HepG2 (cell line): ENCODE measurements around the gene CFAP43. TPM values are rescaled to one million over a fixed set of nuclear protein-coding genes. Genes with fewer than 3 reads are reported as not detected.

Source experiments
- ATAC-seq: fragments of 200-7000 bp; cut with Tn5 transposase; 3 replicates; pipeline ENCODE4 v1.9.1; 2020; ENCODE audit warnings: mild to moderate bottlenecking, moderate library complexity
- BruUV-seq: library from RNA; stranded (reverse); fragments of 400-500 nt; replicated peaks from 2 replicates; lab custom pipeline; 2021; lab: Mats Ljungman, UMichigan
- CTCF ChIA-PET: fragments of 300-600 bp; formaldehyde crosslinking; extraction: SDS; loops from one replicate; lab custom pipeline; 2021; ENCODE audit warnings: low total read pairs, inconsistent platforms, low intra/inter-chr PET ratio; lab: Yijun Ruan, JAX
- POLR2A ChIA-PET: fragments of 350-600 bp; sonication (Branson Sonifier 250); formaldehyde crosslinking; loops from one replicate; lab custom pipeline; 2020; ENCODE audit warnings: antibody characterized with exemption, inconsistent platforms; lab: Yijun Ruan, JAX
- DNase-seq: peaks from one replicate; pipeline ENCODE4 v3.0.0-alpha.2; 2015; ENCODE audit warnings: low spot score
- FAIRE-seq: peaks from 3 replicates; lab custom pipeline; 2011; peaks lifted over from hg19 to GRCh38; lab: Jason Lieb, UNC
- H2AFZ ChIP-seq: one replicate; pipeline ENCODE4 v1.6.1; 2011; ENCODE audit warnings: low read length, inconsistent platforms
- H3K27ac ChIP-seq: fragments of 300-600 bp; 3 replicates; pipeline ENCODE4 v1.8.0; 2011; ENCODE audit warnings: mixed run types, mild to moderate bottlenecking, mixed read lengths, low read length, inconsistent platforms; ENCODE audit not compliant: insufficient read depth; ENCODE audit errors: extremely low read length
- H3K27me3 ChIP-seq, 2 experiments: fragments of 200-600 bp in 1 of 2; 2 replicates in 1 of 2; 3 replicates in 1 of 2; pipeline versions ENCODE4 v1.6.0 to v1.8.0; 2011; ENCODE audit warnings: low read length in 2 of 2, mild to moderate bottlenecking in 2 of 2, moderate library complexity in 2 of 2, inconsistent platforms in 1 of 2; ENCODE audit not compliant: insufficient read depth in 2 of 2, control insufficient read depth in 1 of 2
- H3K36me3 ChIP-seq, 2 experiments: fragments of 200-600 bp in 1 of 2; replicated peaks in 1 of 2; 2 replicates in 1 of 2; 3 replicates in 1 of 2; pipeline versions ENCODE4 v1.5.1 to v1.8.0; 2011; ENCODE audit warnings: low read length in 2 of 2, inconsistent platforms in 1 of 2; ENCODE audit not compliant: insufficient read depth in 2 of 2, control insufficient read depth in 1 of 2
- H3K4me1 ChIP-seq: 2 replicates; pipeline ENCODE4 v1.5.1; 2012; ENCODE audit warnings: low read length, inconsistent platforms; ENCODE audit not compliant: insufficient read depth
- H3K4me2 ChIP-seq: 2 replicates; pipeline ENCODE4 v1.6.0; 2011; ENCODE audit warnings: low read depth, low read length, inconsistent platforms
- H3K4me3 ChIP-seq, 3 experiments: fragments of 200-600 bp in 1 of 3; sonication (generic), shearing (Covaris generic) in 1 of 3; replicated peaks in 1 of 3; 2 replicates each; pipeline ENCODE4 v1.5.1; 2011 to 2016; ENCODE audit warnings: low read length in 3 of 3, inconsistent platforms in 2 of 3, low read depth in 2 of 3, mild to moderate bottlenecking in 2 of 3, control low read depth in 1 of 3, mixed read lengths in 1 of 3; ENCODE audit not compliant: insufficient read depth in 1 of 3
- H3K79me2 ChIP-seq: one replicate; pipeline ENCODE4 v1.6.1; 2011; ENCODE audit warnings: low read length, inconsistent platforms; ENCODE audit not compliant: insufficient read depth
- H3K9ac ChIP-seq: 2 replicates; pipeline ENCODE4 v1.6.0; 2011; ENCODE audit warnings: mild to moderate bottlenecking, low read depth, low read length, inconsistent platforms; ENCODE audit not compliant: insufficient read depth
- H3K9me3 ChIP-seq: 2 replicates; pipeline ENCODE4 v1.5.1; 2012; ENCODE audit warnings: mild to moderate bottlenecking, low read length
- H4K20me1 ChIP-seq: 2 replicates; pipeline ENCODE4 v1.6.0; 2011; ENCODE audit warnings: inconsistent platforms, mild to moderate bottlenecking, low read length, moderate library complexity; ENCODE audit not compliant: insufficient read depth
- ATF4 ChIP-seq, 2 experiments: fragments of 450-650 bp in 1 of 2; sonication (generic) in 1 of 2; formaldehyde crosslinking; IDR thresholded peaks; 2 replicates each; pipeline versions ENCODE4 v1.5.0 to v1.8.0; 2020 to 2022; ENCODE audit warnings: mild to moderate bottlenecking in 1 of 2, missing genetic modification reagents in 1 of 2
- E2F2 ChIP-seq: sonication (generic); formaldehyde crosslinking; IDR thresholded peaks from 2 replicates; pipeline ENCODE4 v1.4.0; 2020; ENCODE audit warnings: missing genetic modification reagents, borderline replicate concordance
- FUBP1 ChIP-seq: sonication (generic); formaldehyde crosslinking; IDR thresholded peaks from 2 replicates; pipeline ENCODE4 v1.5.1; 2020; ENCODE audit warnings: missing genetic modification reagents, mild to moderate bottlenecking, borderline replicate concordance
- GLI4 ChIP-seq: sonication (generic); formaldehyde crosslinking; IDR thresholded peaks from 2 replicates; pipeline ENCODE4 v1.5.1; 2020; ENCODE audit warnings: missing genetic modification reagents, mild to moderate bottlenecking, moderate library complexity, borderline replicate concordance
- HNF4G ChIP-seq, 2 experiments: sonication (generic) in 1 of 2; formaldehyde crosslinking in 1 of 2; IDR thresholded peaks; 2 replicates each; pipeline versions ENCODE4 v1.4.0 to v1.6.1; 2011 to 2020; ENCODE audit warnings: borderline replicate concordance in 2 of 2, low read depth in 2 of 2, mild to moderate bottlenecking in 2 of 2, low read length in 1 of 2, missing genetic modification reagents in 1 of 2, moderate library complexity in 1 of 2
- KMT2B ChIP-seq: IDR thresholded peaks from 2 replicates; pipeline ENCODE4 v1.6.1; 2016; ENCODE audit warnings: missing genetic modification reagents, missing compliant biosample characterization
- MAX ChIP-seq: IDR thresholded peaks from 2 replicates; pipeline ENCODE4 v1.6.1; 2012; ENCODE audit warnings: inconsistent platforms
- PATZ1 ChIP-seq: sonication (generic); formaldehyde crosslinking; IDR thresholded peaks from 2 replicates; pipeline ENCODE4 v1.4.0; 2020; ENCODE audit warnings: missing genetic modification reagents
- PCBP1 ChIP-seq: fragments of 200-400 bp; formaldehyde crosslinking; IDR thresholded peaks from 2 replicates; pipeline ENCODE4 v1.6.1; 2017; ENCODE audit warnings: mild to moderate bottlenecking, low read depth, low read length, borderline replicate concordance
- PTBP1 ChIP-seq: fragments of 200-400 bp; formaldehyde crosslinking; IDR thresholded peaks from 2 replicates; pipeline ENCODE4 v1.6.1; 2018; ENCODE audit warnings: low read length, low read depth; ENCODE audit not compliant: poor library complexity, severe bottlenecking
- SIX1 ChIP-seq: sonication (generic); formaldehyde crosslinking; IDR thresholded peaks from 2 replicates; pipeline ENCODE4 v1.4.0; 2020; ENCODE audit warnings: missing genetic modification reagents, borderline replicate concordance
- XRCC5 ChIP-seq: fragments of 200-400 bp; formaldehyde crosslinking; optimal IDR thresholded peaks from 2 replicates; pipeline ENCODE3; 2017; ENCODE audit warnings: mild to moderate bottlenecking, low read length
- ZNF354B ChIP-seq: sonication (generic); formaldehyde crosslinking; IDR thresholded peaks from 2 replicates; pipeline ENCODE4 v1.8.0; 2022; ENCODE audit warnings: mild to moderate bottlenecking, missing genetic modification reagents
- ZNF709 ChIP-seq: sonication (generic); formaldehyde crosslinking; IDR thresholded peaks from 2 replicates; pipeline ENCODE4 v1.5.0; 2020; ENCODE audit warnings: mild to moderate bottlenecking, missing genetic modification reagents
- ZSCAN21 ChIP-seq: sonication (generic); formaldehyde crosslinking; IDR thresholded peaks from 2 replicates; pipeline ENCODE4 v1.8.0; 2022; ENCODE audit warnings: mild to moderate bottlenecking, missing genetic modification reagents, moderate library complexity, borderline replicate concordance
- ZSCAN29 ChIP-seq: sonication (generic); formaldehyde crosslinking; conservative IDR thresholded peaks from 2 replicates; pipeline ENCODE4 v1.4.0; 2020; ENCODE audit warnings: mild to moderate bottlenecking, missing genetic modification reagents
- WGBS: methylation state at CpG from one replicate; pipeline ENCODE4 v1.1.6; 2017; ENCODE audit warnings: low lambda C conversion rate; 5-methylcytosine and 5-hydroxymethylcytosine counted together
- in situ Hi-C: cut with HindIII; loops from 2 replicates; pipeline ENCODE4 v1.10.0; 2017; ENCODE audit warnings: low pct_unique_long_range_greater_than_20kb; ENCODE audit not compliant: extremely low pct_ligation_motif_present
- intact Hi-C: fragments of 100-400 bp; cut with micrococcal nuclease; formaldehyde crosslinking; loops from one replicate; pipeline ENCODE4 v1.10.0; 2022; ENCODE audit not compliant: unreplicated experiment
- polyA plus RNA-seq, 8 experiments: library from polyadenylated mRNA; depleted of rRNA in 3 of 8; stranded (reverse) in 7 of 8; unstranded in 1 of 8; fragments of >200 nt; fragmentation: Illumina TruSeq in 4 of 8; extraction: Trizol in 4 of 8; gene quantifications; 2 replicates each; pipeline versions ENCODE4 v1.2.1 to v1.2.3, GENCODE V29; 2011 to 2016; ENCODE audit warnings: low read depth in 4 of 8, missing spikeins in 1 of 8, mixed read lengths in 1 of 8; ENCODE audit not compliant: insufficient read depth in 1 of 8
- total RNA-seq, 5 experiments: library from RNA; depleted of rRNA; stranded (reverse); fragments of >200 nt; fragmentation: Illumina TruSeq; extraction: Trizol; gene quantifications; 2 replicates each; pipeline ENCODE4 v1.2.3, GENCODE V29; 2016; ENCODE audit warnings: low read depth in 1 of 5

Gene CFAP43
- total and polyA plus RNA-seq, 2 of the 13 experiments (the other 11 are each of a cell fraction or from before 2014, with no cell fraction given): 0.24 to 0.38 TPM

- WGBS: 58% methylated on average over 2 of the region's 2 CpGs
These were observed 29.9 kb downstream of the CFAP43 start for GRCh38 chr10:104202231-104202630.

More at GRCh38 chr10:104202231-104202630, 29.9 kb downstream of the CFAP43 start:
- Histone ChIP-seq H3K9ac (no peak overlapping the region), H3K79me2 (no peaks in the 10 kb centered on the region), H3K27me3 (no peaks in the 10 kb centered on the region), H3K36me3 (no peaks in the 10 kb centered on the region), H2AFZ (no peak overlapping the region), H3K27ac (no peak overlapping the region), H3K4me2 (no peak overlapping the region), H3K4me1 (peaks cover 16% of the 10 kb centered on the region), H3K4me3 (no peak overlapping the region), H4K20me1 (no peaks in the 10 kb centered on the region), H3K9me3 (no peaks in the 10 kb centered on the region)
- TF ChIP-seq E2F2 (CRISPR knock-in tag) (no peak), ZSCAN29 (CRISPR knock-in tag) (no peak), PCBP1 (no peak), FUBP1 (CRISPR knock-in tag) (no peak), ZNF354B (CRISPR knock-in tag) (no peak), ATF4 (CRISPR knock-in tag; IDR thresholded peaks at IDR 0.05) (no peak), KMT2B (CRISPR knock-in tag) (no peak), HNF4G (IDR thresholded peaks at IDR 0.05; ENCODE audit: borderline replicate concordance, low read depth, low read length) (no peak), HNF4G (CRISPR knock-in tag; IDR thresholded peaks at IDR 0.05; ENCODE audit: borderline replicate concordance, low read depth) (no peak), ZSCAN21 (CRISPR knock-in tag) (no peak), SIX1 (CRISPR knock-in tag) (no peak), GLI4 (no peak), XRCC5 (no peak), ZNF709 (CRISPR knock-in tag) (no peak), PATZ1 (CRISPR knock-in tag) (no peak), MAX (no peak), PTBP1 (no peak)
- ChIA-PET POLR2A (no interaction called here), CTCF (no interaction called here)
- DNase-seq (no peak), ATAC-seq (no peak), FAIRE-seq (no peak)
- intact Hi-C loops: no loop called here
- BruUV-seq: no TSS peak
- in situ Hi-C loops: no loop called here
